Neural progenitor cell (in vitro differentiated cells): Measurements from ENCODE around the gene PAK4.

ENCODE experiments used
- EZH2phosphoT487 ChIP-seq: fragments of 200-600 bp; sonication (generic); IDR thresholded peaks from 2 replicates; pipeline ENCODE4 v1.6.1; 2017; ENCODE audit warnings: antibody characterized with exemption
- TF ChIP-seq, protein P1 (sequence below): fragments of 200-600 bp; sonication (generic); IDR thresholded peaks from 2 replicates; pipeline ENCODE4 v1.5.1; 2017; ENCODE audit warnings: antibody characterized with exemption, mild to moderate bottlenecking

DNA sequence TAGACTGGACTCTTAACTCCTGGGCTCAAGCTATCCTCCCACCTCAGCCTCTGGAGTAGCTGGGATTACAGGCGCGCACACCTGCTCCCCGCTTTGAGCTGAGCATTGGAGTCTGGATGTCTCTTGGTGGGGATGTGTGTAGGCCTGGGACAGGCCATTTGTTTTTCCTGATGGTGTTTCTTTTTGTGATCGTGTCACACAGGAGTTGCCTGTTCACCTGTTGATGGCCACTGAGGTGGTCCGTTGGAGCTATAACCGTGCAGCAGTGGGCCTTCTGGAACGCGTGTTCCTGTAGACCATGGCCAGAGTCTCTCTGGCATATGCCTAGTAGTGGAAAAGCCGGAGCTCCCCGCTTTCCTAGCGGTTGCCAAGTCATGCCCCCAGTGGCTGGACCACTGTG, 3.5 kb downstream of the PAK4 start:
- TF ChIP-seq EZH2phosphoT487, result no peak
- TF ChIP-seq, protein P1, sequence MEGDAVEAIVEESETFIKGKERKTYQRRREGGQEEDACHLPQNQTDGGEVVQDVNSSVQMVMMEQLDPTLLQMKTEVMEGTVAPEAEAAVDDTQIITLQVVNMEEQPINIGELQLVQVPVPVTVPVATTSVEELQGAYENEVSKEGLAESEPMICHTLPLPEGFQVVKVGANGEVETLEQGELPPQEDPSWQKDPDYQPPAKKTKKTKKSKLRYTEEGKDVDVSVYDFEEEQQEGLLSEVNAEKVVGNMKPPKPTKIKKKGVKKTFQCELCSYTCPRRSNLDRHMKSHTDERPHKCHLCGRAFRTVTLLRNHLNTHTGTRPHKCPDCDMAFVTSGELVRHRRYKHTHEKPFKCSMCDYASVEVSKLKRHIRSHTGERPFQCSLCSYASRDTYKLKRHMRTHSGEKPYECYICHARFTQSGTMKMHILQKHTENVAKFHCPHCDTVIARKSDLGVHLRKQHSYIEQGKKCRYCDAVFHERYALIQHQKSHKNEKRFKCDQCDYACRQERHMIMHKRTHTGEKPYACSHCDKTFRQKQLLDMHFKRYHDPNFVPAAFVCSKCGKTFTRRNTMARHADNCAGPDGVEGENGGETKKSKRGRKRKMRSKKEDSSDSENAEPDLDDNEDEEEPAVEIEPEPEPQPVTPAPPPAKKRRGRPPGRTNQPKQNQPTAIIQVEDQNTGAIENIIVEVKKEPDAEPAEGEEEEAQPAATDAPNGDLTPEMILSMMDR, result no peak
